Renal pelvis (tissue), 4 donors: ENCODE results near the gene KIF19. TPM values are rescaled to one million over a fixed set of nuclear protein-coding genes. Genes with fewer than 3 reads are reported as not detected.

ENCODE experiments used
- DNase-seq: peaks from one replicate; pipeline ENCODE4 v3.0.0-alpha.2; 2013
- polyA plus RNA-seq, 3 donors: library from polyadenylated mRNA; unstranded; fragments of 120-200 nt; gene quantifications; one replicate each; pipeline ENCODE4 v1.2.1, GENCODE V29; 2013; ENCODE audit not compliant: insufficient read length in 3 of 3

KIF19 gene
- polyA plus RNA-seq, 3 donors, result 0.22 to 0.96 (median 0.50) TPM

- no peak for DNase-seq
Observed at GRCh38 chr17:74303305-74303704, 22.7 kb upstream of the KIF19 start.

GRCh38 chr17:74304184-74304583 is 21.8 kb upstream of the KIF19 start:
- no peak for DNase-seq

GRCh38 chr17:74305865-74306654 is 20.0 kb upstream of the KIF19 start:
- no peak for DNase-seq

- no peak for DNase-seq
Observed at GRCh38 chr17:74307984-74308773, 17.8 kb upstream of the KIF19 start.

GRCh38 chr17:74309902-74310301 is 16.1 kb upstream of the KIF19 start:
- DNase-seq, result no peak

GRCh38 chr17:74314877-74315276 is 11.1 kb upstream of the KIF19 start:
- no peak for DNase-seq

GRCh38 chr17:74316220-74316619 is 9.8 kb upstream of the KIF19 start:
- DNase-seq, result no peak

GRCh38 chr17:74317071-74317470 is 9.0 kb upstream of the KIF19 start:
- DNase-seq, result no peak

- no peak for DNase-seq
Observed at GRCh38 chr17:74318391-74318790, 7.6 kb upstream of the KIF19 start.

GRCh38 chr17:74324521-74324920 is 1.5 kb upstream of the KIF19 start:
- DNase-seq, result no peak

GRCh38 chr17:74325376-74325742 is 667 bp upstream of the KIF19 start:
- DNase-seq, result no peak

- no peak for DNase-seq
Observed at GRCh38 chr17:74326506-74326905, 480 bp downstream of the KIF19 start.

GRCh38 chr17:74328487-74328886 is 2.5 kb downstream of the KIF19 start:
- DNase-seq, result no peak

- DNase-seq, result no peak
Observed at GRCh38 chr17:74329378-74329777, 3.4 kb downstream of the KIF19 start.

GRCh38 chr17:74330446-74330845 is 4.4 kb downstream of the KIF19 start:
- DNase-seq, result no peak

GRCh38 chr17:74332017-74332650 is 6.1 kb downstream of the KIF19 start:
- no peak for DNase-seq

GRCh38 chr17:74332763-74333283 is 6.8 kb downstream of the KIF19 start:
- no peak for DNase-seq

- DNase-seq, result no peak
Observed at GRCh38 chr17:74334393-74335039, 8.5 kb downstream of the KIF19 start.

GRCh38 chr17:74335529-74336062 is 9.6 kb downstream of the KIF19 start:
- DNase-seq, result no peak

GRCh38 chr17:74336307-74336706 is 10.3 kb downstream of the KIF19 start:
- DNase-seq, result no peak

- no peak for DNase-seq
Observed at GRCh38 chr17:74337834-74338500, 11.9 kb downstream of the KIF19 start.
